GM06990 (cell line): ENCODE data around the gene KIF6.

Experiments used
- DNase-seq: peaks from one replicate; pipeline ENCODE4 v3.0.0-alpha.2; 2011; ENCODE audit not compliant: insufficient read length; ENCODE audit errors: extremely low read depth
- H3K27me3 ChIP-seq: replicated peaks from 2 replicates; pipeline ENCODE4 v1.6.0; 2011; ENCODE audit warnings: low read length; ENCODE audit not compliant: control insufficient read depth, insufficient read depth
- H3K36me3 ChIP-seq: 2 replicates; pipeline ENCODE4 v1.5.1; 2011; ENCODE audit warnings: low read length; ENCODE audit not compliant: control insufficient read depth, insufficient read depth
- H3K4me3 ChIP-seq: replicated peaks from 2 replicates; pipeline ENCODE4 v1.5.1; 2011; ENCODE audit warnings: low read depth, mild to moderate bottlenecking, control low read depth, low read length
- TF ChIP-seq, protein P1 (sequence below): IDR thresholded peaks from 2 replicates; pipeline ENCODE4 v1.5.1; 2011; ENCODE audit warnings: low read length, control low read depth, mild to moderate bottlenecking, inconsistent platforms; ENCODE audit not compliant: insufficient read depth, poor library complexity, severe bottlenecking

The KIF6 gene

DNA sequence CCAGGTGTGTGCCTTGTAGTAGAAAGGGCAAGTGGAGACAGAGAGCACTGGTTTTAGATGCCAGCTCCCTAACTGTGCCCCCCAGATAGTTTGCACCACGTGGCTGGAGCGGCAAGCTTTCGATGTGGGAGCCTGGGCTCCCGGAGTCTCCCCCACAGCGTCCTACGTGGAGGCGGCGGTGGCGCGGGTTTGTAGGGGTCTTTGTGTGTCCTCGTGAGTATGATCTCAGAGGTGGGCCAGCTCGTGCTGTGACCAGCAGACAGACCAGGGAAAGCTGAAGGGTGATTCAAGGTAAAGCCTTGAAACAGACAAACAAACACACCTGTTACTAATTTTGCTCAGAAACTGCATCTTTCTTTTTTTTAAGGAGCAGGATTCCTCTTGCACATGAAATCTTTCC lies 397.1 kb downstream of the KIF6 start:
- H3K36me3 ChIP-seq, result no peaks in the 10 kb centered on the region
- DNase-seq, result no peak
- TF ChIP-seq, protein P1, sequence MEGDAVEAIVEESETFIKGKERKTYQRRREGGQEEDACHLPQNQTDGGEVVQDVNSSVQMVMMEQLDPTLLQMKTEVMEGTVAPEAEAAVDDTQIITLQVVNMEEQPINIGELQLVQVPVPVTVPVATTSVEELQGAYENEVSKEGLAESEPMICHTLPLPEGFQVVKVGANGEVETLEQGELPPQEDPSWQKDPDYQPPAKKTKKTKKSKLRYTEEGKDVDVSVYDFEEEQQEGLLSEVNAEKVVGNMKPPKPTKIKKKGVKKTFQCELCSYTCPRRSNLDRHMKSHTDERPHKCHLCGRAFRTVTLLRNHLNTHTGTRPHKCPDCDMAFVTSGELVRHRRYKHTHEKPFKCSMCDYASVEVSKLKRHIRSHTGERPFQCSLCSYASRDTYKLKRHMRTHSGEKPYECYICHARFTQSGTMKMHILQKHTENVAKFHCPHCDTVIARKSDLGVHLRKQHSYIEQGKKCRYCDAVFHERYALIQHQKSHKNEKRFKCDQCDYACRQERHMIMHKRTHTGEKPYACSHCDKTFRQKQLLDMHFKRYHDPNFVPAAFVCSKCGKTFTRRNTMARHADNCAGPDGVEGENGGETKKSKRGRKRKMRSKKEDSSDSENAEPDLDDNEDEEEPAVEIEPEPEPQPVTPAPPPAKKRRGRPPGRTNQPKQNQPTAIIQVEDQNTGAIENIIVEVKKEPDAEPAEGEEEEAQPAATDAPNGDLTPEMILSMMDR, result no peak
- no peaks in the 10 kb centered on the region; the same call in 1 of the 2 replicates for H3K27me3 ChIP-seq
- no peak overlapping the region for H3K4me3 ChIP-seq

DNA sequence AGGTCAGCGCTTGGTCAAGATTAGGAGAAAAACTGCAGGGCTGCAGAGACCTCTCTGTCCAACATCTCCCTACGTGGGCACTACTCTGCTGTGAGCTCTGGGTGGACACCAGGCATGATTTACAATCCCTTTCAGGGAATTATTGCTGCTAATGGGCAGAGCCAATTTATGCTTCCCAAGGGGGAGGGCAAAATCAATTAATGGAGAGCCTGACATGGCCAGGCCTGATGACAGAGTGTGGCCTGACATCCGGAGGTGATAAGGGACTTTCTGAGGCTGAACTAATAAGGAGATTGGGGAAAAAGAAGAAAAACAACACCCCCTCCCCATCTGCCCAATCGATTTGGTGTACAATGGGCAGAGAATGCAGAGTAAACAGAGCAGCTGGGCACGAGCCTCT lies 397.7 kb downstream of the KIF6 start:
- no peaks in the 10 kb centered on the region for H3K36me3 ChIP-seq
- no peak for DNase-seq
- TF ChIP-seq, protein P1, result no peak
- no peak overlapping the region for H3K4me3 ChIP-seq
- no peaks in the 10 kb centered on the region; the same call in 1 of the 2 replicates for H3K27me3 ChIP-seq

DNA sequence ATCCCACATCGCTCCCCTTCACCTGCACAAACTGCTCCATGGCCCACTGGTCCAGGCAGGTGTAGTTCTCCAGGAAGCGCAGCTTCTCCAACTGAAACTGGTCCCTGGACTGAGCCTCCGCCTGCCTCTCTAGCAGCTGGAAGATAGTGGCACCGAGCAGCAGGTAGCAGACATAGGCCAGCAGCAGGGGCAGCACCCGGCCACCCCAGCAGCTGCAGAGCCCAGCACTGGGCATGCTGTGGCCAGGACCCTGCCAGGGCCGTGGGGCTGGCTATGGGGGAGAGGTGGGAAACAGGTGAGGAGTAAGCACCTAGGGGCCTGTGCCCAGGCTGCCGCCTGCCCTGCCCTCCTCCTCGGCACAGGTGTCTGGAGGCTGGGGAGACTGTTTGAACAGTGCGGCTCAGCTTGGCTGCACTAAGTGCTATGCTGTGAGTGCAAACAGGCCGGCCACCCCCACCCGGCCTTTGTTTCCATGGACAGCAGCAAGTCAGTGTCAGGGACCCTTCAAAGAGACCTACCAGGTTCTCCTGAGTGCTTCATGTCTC lies 402.8 kb downstream of the KIF6 start, which contains the start of gene KCNK16:
Gene KCNK16 (minus strand): TSS at position 397 of the 545 bp plus-strand sequence. CDS start 162 bp downstream, at position 235.
- no peaks in the 10 kb centered on the region for H3K36me3 ChIP-seq
- H3K27me3 ChIP-seq, result no peaks in the 10 kb centered on the region; the same call in none of the 2 replicates
- DNase-seq, result no peak
- TF ChIP-seq, protein P1, result no peak
- no peak within 1 kb of the TSS for H3K4me3 ChIP-seq

DNA sequence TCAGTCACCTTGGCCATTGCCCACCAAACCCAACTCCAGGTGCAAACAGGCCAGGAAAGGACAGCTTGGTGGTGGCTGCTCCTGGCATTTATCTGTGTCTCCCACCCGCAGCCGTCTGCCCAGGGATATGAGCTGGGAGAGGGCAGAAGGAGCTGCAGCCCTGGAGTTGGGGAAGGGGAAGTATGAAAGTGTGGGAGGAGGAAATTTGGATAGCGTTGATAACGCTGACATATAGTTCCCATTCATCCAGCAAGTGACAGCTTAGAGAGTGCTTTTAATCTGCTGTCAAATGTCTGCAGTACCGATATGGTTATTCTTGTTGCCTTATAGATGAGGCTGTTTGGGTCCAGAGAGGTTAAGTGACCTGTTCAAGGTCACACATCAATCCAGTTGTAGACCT lies 403.4 kb downstream of the KIF6 start:
- Histone ChIP-seq H3K4me3 (no peak overlapping the region), H3K36me3 (no peaks in the 10 kb centered on the region), H3K27me3 (no peaks in the 10 kb centered on the region; the same call in none of the 2 replicates)
- TF ChIP-seq, protein P1, result no peak
- DNase-seq, result no peak

DNA sequence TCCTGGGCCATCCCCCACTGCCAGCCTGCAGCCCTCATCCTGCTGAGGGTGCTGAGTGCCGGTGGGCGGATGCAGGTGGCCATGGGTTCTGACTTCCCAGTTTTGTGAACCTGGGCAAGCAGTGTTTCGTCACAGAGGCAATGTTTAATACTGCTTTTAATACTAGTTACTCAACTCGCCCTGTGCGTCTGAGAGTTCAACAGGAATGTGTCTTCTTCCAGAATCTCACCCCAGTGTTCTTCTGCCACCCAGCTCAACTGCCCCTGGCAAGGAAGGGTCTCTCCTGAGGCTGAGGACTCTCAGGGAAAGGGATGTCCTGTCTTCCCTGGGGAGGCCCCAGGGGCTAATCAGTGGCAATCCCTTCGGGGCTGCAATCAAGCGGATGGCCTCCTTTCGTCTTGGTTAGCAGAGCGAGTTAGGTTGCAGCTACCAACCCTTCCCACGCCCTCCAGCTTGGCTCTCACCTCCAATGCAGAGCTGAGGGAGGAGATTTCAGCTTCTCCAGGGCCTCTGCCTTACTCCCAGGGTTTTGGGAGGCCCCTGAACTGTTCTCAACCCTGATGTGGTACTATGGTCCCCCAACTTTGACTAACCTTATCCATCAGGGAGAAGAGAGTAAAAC lies 404.7 kb downstream of the KIF6 start:
- Histone ChIP-seq H3K4me3 (no peak overlapping the region), H3K27me3 (no peaks in the 10 kb centered on the region; the same call in none of the 2 replicates), H3K36me3 (no peaks in the 10 kb centered on the region)
- TF ChIP-seq, protein P1, result no peak
- DNase-seq, result no peak
